B cell (primary cell): Measurements from ENCODE around the gene KRTAP10-5. TPM values are rescaled to one million over a fixed set of nuclear protein-coding genes. Genes with fewer than 3 reads are reported as not detected.

Experiments
- ATAC-seq: fragments of 200-7000 bp; cut with Tn5 transposase; one replicate; pipeline ENCODE4 v1.10.0; 2021; ENCODE audit warnings: low read depth, mild to moderate bottlenecking, moderate number of reproducible peaks, moderate library complexity
- CTCF ChIA-PET: fragments of 350-600 bp; sonication (Branson Sonifier 250); formaldehyde crosslinking; loops from one replicate; lab custom pipeline; 2021; ENCODE audit warnings: antibody characterized with exemption, inconsistent platforms; lab: Charles Lee
- POLR2A ChIA-PET: fragments of 350-600 bp; sonication (Branson Sonifier 250); formaldehyde crosslinking; loops from one replicate; lab custom pipeline; 2021; ENCODE audit warnings: antibody characterized with exemption; lab: Charles Lee
- DNase-seq: peaks from one replicate; pipeline ENCODE4 v3.0.0; 2013
- H2AFZ ChIP-seq: 2 replicates; pipeline ENCODE4 v1.6.1; 2012; ENCODE audit warnings: mild to moderate bottlenecking, low read depth, low read length; ENCODE audit not compliant: insufficient read depth, poor library complexity, severe bottlenecking
- H3K27ac ChIP-seq, 2 donors: 1 replicate in 1 of 2; 2 replicates in 1 of 2; pipeline ENCODE4 v1.5.1; 2012 to 2013; ENCODE audit warnings: low read length in 2 of 2, mild to moderate bottlenecking in 2 of 2, moderate library complexity in 1 of 2
- H3K27me3 ChIP-seq, 4 experiments: fragments of 200-600 bp in 1 of 4; sonication (generic) in 1 of 4; replicated peaks in 1 of 4; 1 replicate in 2 of 4; 2 replicates in 2 of 4; pipeline versions ENCODE4 v1.6.1 to v1.7.0; 2013 to 2016; ENCODE audit warnings: low read length in 3 of 4, mild to moderate bottlenecking in 2 of 4, mixed read lengths in 1 of 4, moderate library complexity in 1 of 4; ENCODE audit not compliant: insufficient read depth in 4 of 4, control insufficient read depth in 3 of 4; ENCODE audit errors: control extremely low read depth in 1 of 4
- H3K36me3 ChIP-seq, 2 experiments: replicated peaks in 1 of 2; 1 replicate in 1 of 2; 2 replicates in 1 of 2; pipeline versions ENCODE4 v1.6.1 to v1.7.1; 2013; ENCODE audit warnings: low read length in 1 of 2; ENCODE audit not compliant: insufficient read depth in 2 of 2, control insufficient read depth in 1 of 2; ENCODE audit errors: control extremely low read depth in 1 of 2, extremely low read depth in 1 of 2
- H3K4me1 ChIP-seq, 2 donors: fragments of 200-600 bp in 1 of 2; sonication (generic) in 1 of 2; 1 replicate in 1 of 2; 2 replicates in 1 of 2; pipeline versions ENCODE4 v1.5.1 to v1.6.1; 2013 to 2017; ENCODE audit warnings: low read length in 2 of 2; ENCODE audit not compliant: control insufficient read depth in 2 of 2, insufficient read depth in 2 of 2
- H3K4me2 ChIP-seq: replicated peaks from 2 replicates; pipeline ENCODE3; 2012; ENCODE audit warnings: mild to moderate bottlenecking, low read depth, low read length; ENCODE audit not compliant: poor library complexity, severe bottlenecking
- H3K4me3 ChIP-seq, 5 experiments: fragments of 200-600 bp in 1 of 5; sonication (generic) in 1 of 5; 1 replicate in 3 of 5; 2 replicates in 2 of 5; pipeline versions ENCODE4 v1.5.1 to v1.7.0; 2011 to 2016; ENCODE audit warnings: low read length in 4 of 5, mild to moderate bottlenecking in 4 of 5, low read depth in 2 of 5, control low read depth in 1 of 5, moderate library complexity in 1 of 5; ENCODE audit not compliant: insufficient read depth in 1 of 5; ENCODE audit errors: control extremely low read depth in 1 of 5, extremely low read depth in 1 of 5
- H3K79me2 ChIP-seq: fragments of 200-600 bp; sonication (generic); one replicate; pipeline ENCODE4 v1.6.0; 2016; ENCODE audit warnings: low read length; ENCODE audit not compliant: control insufficient read depth, insufficient read depth
- H3K9ac ChIP-seq: fragments of 200-600 bp; sonication (generic); 2 replicates; pipeline ENCODE4 v1.6.1; 2017; ENCODE audit warnings: mild to moderate bottlenecking, low read length, moderate library complexity
- H3K9me3 ChIP-seq, 3 donors: one replicate each; pipeline versions ENCODE4 v1.6.1 to v1.7.1; 2013; ENCODE audit warnings: low read length in 2 of 3; ENCODE audit not compliant: control insufficient read depth in 2 of 3, insufficient read depth in 1 of 3; ENCODE audit errors: control extremely low read depth in 1 of 3
- H4K20me1 ChIP-seq: 2 replicates; pipeline ENCODE4 v1.6.0; 2012; ENCODE audit warnings: mild to moderate bottlenecking, low read length; ENCODE audit not compliant: insufficient read depth, control insufficient read depth, poor library complexity, severe bottlenecking
- H3K27ac Mint-ChIP-seq: one replicate; pipeline ENCODE4 v1.8.0; 2021; ENCODE audit warnings: mixed read lengths
- H3K27me3 Mint-ChIP-seq: one replicate; pipeline ENCODE4 v1.8.0; 2021; ENCODE audit warnings: mixed read lengths
- H3K4me1 Mint-ChIP-seq: one replicate; pipeline ENCODE4 v1.8.0; 2021; ENCODE audit warnings: mixed read lengths
- H3K4me3 Mint-ChIP-seq: one replicate; pipeline ENCODE4 v1.8.0; 2021; ENCODE audit warnings: mixed read lengths
- H3K9me3 Mint-ChIP-seq: one replicate; pipeline ENCODE4 v1.8.0; 2022; ENCODE audit warnings: mixed read lengths; ENCODE audit not compliant: insufficient read depth
- EZH2 ChIP-seq: IDR thresholded peaks from 2 replicates; pipeline ENCODE4 v1.6.1; 2012; ENCODE audit warnings: borderline replicate concordance, low read depth, mild to moderate bottlenecking, moderate library complexity, low read length; ENCODE audit not compliant: insufficient read depth, poor library complexity, severe bottlenecking
- WGBS: methylation state at CpG from one replicate; pipeline ENCODE4 v1.1.5; 2013; ENCODE audit warnings: missing lambda C conversion rate; ENCODE audit not compliant: insufficient coverage; 5-methylcytosine and 5-hydroxymethylcytosine counted together
- intact Hi-C: fragments of 100-400 bp; cut with micrococcal nuclease; formaldehyde crosslinking; loops from one replicate; pipeline ENCODE4 v1.10.0; 2022
- polyA plus RNA-seq: library from polyadenylated mRNA; depleted of rRNA; stranded (reverse); fragments of >200 nt; gene quantifications from 2 replicates; pipeline ENCODE4 v1.2.3, GENCODE V29; 2012
- total RNA-seq, 2 donors: library from RNA; stranded (reverse); fragments of 120-200 nt in 1 of 2; gene quantifications; 1 replicate in 1 of 2; 2 replicates in 1 of 2; pipeline versions ENCODE4 v1.2.3 to v1.2.4, GENCODE V29; 2013 to 2022
- TF ChIP-seq, protein P1 (sequence below): fragments of 200-600 bp; IDR thresholded peaks from one replicate; pipeline ENCODE4 v1.8.0; 2022; ENCODE audit warnings: antibody characterized with exemption, mild to moderate bottlenecking

Gene KRTAP10-5
- total and polyA plus RNA-seq, 2 donors (not counting 1 experiment from before 2014, with no cell fraction given), result not detected

DNA sequence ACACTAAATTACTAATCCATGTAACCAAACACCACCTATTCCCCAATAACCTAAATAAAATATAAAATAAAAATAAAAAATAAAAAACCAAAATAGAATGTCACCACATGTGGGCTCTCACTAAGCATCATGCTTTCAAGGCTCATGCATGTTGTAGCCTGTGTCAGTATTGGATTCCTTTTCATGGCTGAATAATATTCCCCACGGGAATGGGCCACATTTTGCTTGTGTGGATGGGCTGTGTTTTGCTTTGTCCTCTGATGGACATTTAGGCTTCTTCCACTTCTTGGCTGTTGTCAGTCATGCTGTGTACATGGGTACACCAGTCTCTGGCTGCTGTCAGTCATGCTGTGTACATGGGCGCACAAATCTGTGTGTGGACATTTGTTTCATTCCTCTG, 8.7 kb upstream of the KRTAP10-5 start:
- Histone ChIP-seq H3K4me2 (no peak overlapping the region), H3K27ac (no peak overlapping the region), H3K9ac (no peak overlapping the region), H3K79me2 (no peaks in the 10 kb centered on the region), H3K27me3 (peaks cover 0 to 17% (median 3%) of the 10 kb centered on the region in 4 experiments), H4K20me1 (no peaks in the 10 kb centered on the region), H3K36me3 (no peaks in the 10 kb centered on the region), H3K9me3 (peaks cover 0 to 4% (median 0%) of the 10 kb centered on the region in 3 donors), H3K4me1 (no peaks in the 10 kb centered on the region), H2AFZ (no peak overlapping the region), H3K4me3 (no peak overlapping the region)
- DNase-seq (no peak), ATAC-seq (no peak)
- POLR2A ChIA-PET, result no interaction called here
- WGBS, result 100% methylated on average over 2 of the region's 2 CpGs
- Mint-ChIP-seq H3K4me3 (no peak overlapping the region), H3K27me3 (peaks cover 48% of the 10 kb centered on the region), H3K27ac (no peak overlapping the region), H3K4me1 (no peaks in the 10 kb centered on the region), H3K9me3 (peaks cover 2% of the 10 kb centered on the region)
- TF ChIP-seq, protein P1, sequence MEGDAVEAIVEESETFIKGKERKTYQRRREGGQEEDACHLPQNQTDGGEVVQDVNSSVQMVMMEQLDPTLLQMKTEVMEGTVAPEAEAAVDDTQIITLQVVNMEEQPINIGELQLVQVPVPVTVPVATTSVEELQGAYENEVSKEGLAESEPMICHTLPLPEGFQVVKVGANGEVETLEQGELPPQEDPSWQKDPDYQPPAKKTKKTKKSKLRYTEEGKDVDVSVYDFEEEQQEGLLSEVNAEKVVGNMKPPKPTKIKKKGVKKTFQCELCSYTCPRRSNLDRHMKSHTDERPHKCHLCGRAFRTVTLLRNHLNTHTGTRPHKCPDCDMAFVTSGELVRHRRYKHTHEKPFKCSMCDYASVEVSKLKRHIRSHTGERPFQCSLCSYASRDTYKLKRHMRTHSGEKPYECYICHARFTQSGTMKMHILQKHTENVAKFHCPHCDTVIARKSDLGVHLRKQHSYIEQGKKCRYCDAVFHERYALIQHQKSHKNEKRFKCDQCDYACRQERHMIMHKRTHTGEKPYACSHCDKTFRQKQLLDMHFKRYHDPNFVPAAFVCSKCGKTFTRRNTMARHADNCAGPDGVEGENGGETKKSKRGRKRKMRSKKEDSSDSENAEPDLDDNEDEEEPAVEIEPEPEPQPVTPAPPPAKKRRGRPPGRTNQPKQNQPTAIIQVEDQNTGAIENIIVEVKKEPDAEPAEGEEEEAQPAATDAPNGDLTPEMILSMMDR, result no peak
- CTCF ChIA-PET, result no interaction called here
- intact Hi-C loops, result no loop called here

DNA sequence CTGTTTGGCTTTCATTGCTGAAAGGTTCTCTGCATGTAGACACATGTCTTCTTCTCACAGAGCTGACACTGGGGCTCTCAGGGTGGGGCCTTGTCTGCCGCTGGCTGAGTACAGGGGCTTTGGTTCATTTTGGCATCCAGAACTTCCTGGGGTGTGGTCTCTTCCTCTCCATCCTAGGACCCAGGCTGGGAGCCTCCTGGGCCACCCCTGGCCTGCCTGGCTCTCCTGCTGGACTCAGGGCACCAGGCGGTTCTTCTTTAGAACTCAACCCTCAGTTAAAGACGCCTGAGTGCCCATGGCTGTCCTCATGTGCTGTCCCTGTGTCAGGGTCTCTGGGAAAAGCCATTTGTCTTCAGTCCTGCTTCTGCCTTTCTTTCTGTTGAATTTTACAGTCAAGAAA, 5.5 kb upstream of the KRTAP10-5 start:
- intact Hi-C loops, result no loop called here
- Histone ChIP-seq H3K4me1 (no peaks in the 10 kb centered on the region), H3K9me3 (peaks cover 3 to 19% (median 15%) of the 10 kb centered on the region in 3 donors), H3K79me2 (no peaks in the 10 kb centered on the region), H3K4me3 (no peak overlapping the region), H2AFZ (no peak overlapping the region), H3K36me3 (no peaks in the 10 kb centered on the region), H4K20me1 (no peaks in the 10 kb centered on the region), H3K4me2 (no peak overlapping the region), H3K9ac (no peak overlapping the region), H3K27ac (no peak overlapping the region), H3K27me3 (peaks cover 0 to 18% (median 5%) of the 10 kb centered on the region in 4 experiments)
- POLR2A ChIA-PET, result no interaction called here
- Mint-ChIP-seq H3K9me3 (peaks cover 6% of the 10 kb centered on the region), H3K4me3 (no peak overlapping the region), H3K4me1 (no peaks in the 10 kb centered on the region), H3K27ac (no peak overlapping the region), H3K27me3 (peaks cover 53% of the 10 kb centered on the region)
- TF ChIP-seq EZH2, result no peak
- TF ChIP-seq, protein P1, result no peak
- DNase-seq (no peak), ATAC-seq (no peak)
- 94% methylated on average over 3 of the region's 3 CpGs for WGBS
- CTCF ChIA-PET, result no interaction called here
